CD4-positive, alpha-beta memory T cell (primary cell): ENCODE measurements around the gene PRKAG2. TPM values are rescaled to one million over a fixed set of nuclear protein-coding genes. Genes with fewer than 3 reads are reported as not detected.

Experiments used
- CTCF ChIA-PET: fragments of 350-600 bp; sonication (Branson Sonifier 250); formaldehyde crosslinking; loops from one replicate; lab custom pipeline; 2021; ENCODE audit warnings: inconsistent platforms; ENCODE audit not compliant: partially characterized antibody; lab: Charles Lee
- POLR2A ChIA-PET: fragments of 350-600 bp; sonication (Branson Sonifier 250); formaldehyde crosslinking; loops from one replicate; lab custom pipeline; 2021; ENCODE audit not compliant: partially characterized antibody; lab: Charles Lee
- DNase-seq, 5 donors: peaks; one replicate each; pipeline versions ENCODE4 v3.0.0 to v3.0.0-alpha.2; 2020 to 2022; ENCODE audit warnings: mixed read lengths in 1 of 5
- H3K27ac ChIP-seq: one replicate; pipeline ENCODE4 v1.7.0; 2013; ENCODE audit warnings: low read depth, low read length
- H3K27me3 ChIP-seq: 2 replicates; pipeline ENCODE4 v1.7.0; 2013; ENCODE audit warnings: mild to moderate bottlenecking, low read length, moderate library complexity; ENCODE audit not compliant: insufficient read depth
- H3K36me3 ChIP-seq: 2 replicates; pipeline ENCODE4 v1.7.0; 2013; ENCODE audit warnings: mild to moderate bottlenecking, low read length, moderate library complexity; ENCODE audit not compliant: insufficient read depth
- H3K4me1 ChIP-seq: 2 replicates; pipeline ENCODE4 v1.7.0; 2013; ENCODE audit warnings: mild to moderate bottlenecking, low read length, moderate library complexity; ENCODE audit not compliant: insufficient read depth
- H3K4me3 ChIP-seq, 2 donors: one replicate each; pipeline ENCODE4 v1.7.0; 2013; ENCODE audit warnings: low read length in 2 of 2, mild to moderate bottlenecking in 1 of 2
- H3K9me3 ChIP-seq, 2 donors: one replicate each; pipeline ENCODE4 v1.7.0; 2013; ENCODE audit warnings: low read length in 2 of 2, control low read depth in 1 of 2; ENCODE audit not compliant: control insufficient read depth in 1 of 2
- H3K27ac Mint-ChIP-seq, 7 donors: one replicate each; pipeline ENCODE4 v1.8.0; 2020 to 2021; ENCODE audit warnings: mixed read lengths in 7 of 7, mild to moderate bottlenecking in 6 of 7, inconsistent platforms in 3 of 7, moderate library complexity in 3 of 7
- H3K27me3 Mint-ChIP-seq, 2 donors: one replicate each; pipeline ENCODE4 v1.8.0; 2020 to 2021; ENCODE audit warnings: mixed read lengths in 2 of 2
- H3K36me3 Mint-ChIP-seq, 2 donors: one replicate each; pipeline ENCODE4 v1.8.0; 2020 to 2021; ENCODE audit warnings: mixed read lengths in 2 of 2, inconsistent platforms in 1 of 2, mild to moderate bottlenecking in 1 of 2
- H3K4me1 Mint-ChIP-seq, 4 donors: one replicate each; pipeline ENCODE4 v1.8.0; 2020 to 2021; ENCODE audit warnings: mixed read lengths in 4 of 4, mild to moderate bottlenecking in 1 of 4
- H3K4me3 Mint-ChIP-seq, 8 donors: one replicate each; pipeline ENCODE4 v1.8.0; 2020 to 2021; ENCODE audit warnings: mixed read lengths in 8 of 8, mild to moderate bottlenecking in 7 of 8, moderate library complexity in 6 of 8, inconsistent platforms in 3 of 8
- H3K9me3 Mint-ChIP-seq, 8 donors: one replicate each; pipeline ENCODE4 v1.8.0; 2020 to 2021; ENCODE audit warnings: mixed read lengths in 8 of 8, mild to moderate bottlenecking in 5 of 8, inconsistent platforms in 3 of 8, moderate library complexity in 1 of 8
- intact Hi-C: fragments of 100-400 bp; cut with micrococcal nuclease; formaldehyde crosslinking; loops from one replicate; pipeline ENCODE4 v1.15.1; 2023
- polyA plus RNA-seq, 2 donors: library from polyadenylated mRNA; unstranded; fragments of 300-500 nt; fragmentation: Illumina TruSeq; gene quantifications; one replicate each; pipeline ENCODE4 v1.2.3, GENCODE V29; 2021
- total RNA-seq, 2 experiments: library from RNA; stranded (reverse); gene quantifications; one replicate each; pipeline ENCODE4 v1.2.3, GENCODE V29; 2021

The PRKAG2 gene
- total and polyA plus RNA-seq, 4 experiments from 2014 or later = 27.4 to 61.0 (median 47.4) TPM

GRCh38 chr7:151809146-151809863 lies 67.6 kb downstream of the PRKAG2 start:
- H3K4me3 ChIP-seq = no peak overlapping the region
- H3K9me3 ChIP-seq = no peaks in the 10 kb centered on the region
- H3K27ac ChIP-seq = no peak overlapping the region
- CTCF ChIA-PET = no interaction called here
- Mint-ChIP-seq H3K4me1 (peaks cover 3 to 25% (median 8%) of the 10 kb centered on the region in 4 donors), H3K9me3 (no peaks in the 10 kb centered on the region), H3K4me3 (no peak overlapping the region), H3K36me3 (peaks cover under 1 to 8% of the 10 kb centered on the region in 2 donors), H3K27ac (no peak overlapping the region), H3K27me3 (no peaks in the 10 kb centered on the region)
- no peaks in the 10 kb centered on the region for H3K4me1 ChIP-seq
- POLR2A ChIA-PET = no interaction called here
- no peak for DNase-seq
- H3K27me3 ChIP-seq = no peaks in the 10 kb centered on the region
- intact Hi-C loops = no loop called here
- H3K36me3 ChIP-seq = no peaks in the 10 kb centered on the region

DNA sequence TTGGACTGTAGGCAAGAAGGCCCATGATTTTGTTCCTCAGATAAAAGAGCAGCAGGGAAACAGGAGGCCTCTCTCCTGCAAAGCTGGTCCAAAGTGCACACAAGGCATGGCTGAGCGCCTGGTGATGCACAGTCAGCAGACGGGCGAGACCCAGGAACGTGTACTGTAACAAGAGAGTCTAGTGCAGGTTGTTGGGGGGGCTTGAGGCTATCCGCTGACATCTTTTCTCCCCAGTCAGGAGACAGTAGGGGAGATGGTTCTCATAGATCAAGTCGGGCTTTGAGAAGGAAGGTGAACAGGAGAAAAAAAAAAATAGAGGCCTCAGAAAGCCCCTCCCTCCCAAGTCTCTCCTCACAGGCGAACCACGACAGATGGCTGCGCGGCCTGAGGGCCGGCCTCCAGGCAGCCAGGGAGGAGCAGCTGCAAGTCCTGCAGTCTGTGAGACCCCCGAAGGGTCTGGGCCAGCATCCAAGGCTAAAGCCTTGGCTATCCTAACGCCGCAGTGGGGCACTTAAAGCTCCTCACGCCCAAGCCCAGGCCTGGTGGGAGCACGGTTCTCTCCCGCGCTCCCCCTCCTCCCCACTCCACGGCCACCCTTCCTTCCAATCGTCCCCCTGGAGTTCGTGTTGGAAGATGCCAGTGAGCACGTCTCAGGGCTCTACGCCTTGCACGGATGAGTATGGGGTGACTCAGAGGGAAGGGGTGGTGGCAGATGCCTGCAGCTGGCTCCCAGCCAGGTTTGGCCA lies 68.3 kb downstream of the PRKAG2 start:
- Histone ChIP-seq H3K9me3 (no peaks in the 10 kb centered on the region), H3K27me3 (no peaks in the 10 kb centered on the region), H3K36me3 (no peaks in the 10 kb centered on the region), H3K4me3 (no peak overlapping the region), H3K27ac (no peak overlapping the region), H3K4me1 (no peaks in the 10 kb centered on the region)
- Mint-ChIP-seq H3K9me3 (no peaks in the 10 kb centered on the region), H3K27me3 (no peaks in the 10 kb centered on the region), H3K4me1 (peaks cover 1 to 18% (median 4%) of the 10 kb centered on the region in 4 donors), H3K27ac (no peak overlapping the region), H3K4me3 (no peak overlapping the region), H3K36me3 (peaks cover 3 to 8% of the 10 kb centered on the region in 2 donors)
- ChIA-PET CTCF (no interaction called here), POLR2A (no interaction called here)
- no peak for DNase-seq
- intact Hi-C loops = no loop called here

DNA sequence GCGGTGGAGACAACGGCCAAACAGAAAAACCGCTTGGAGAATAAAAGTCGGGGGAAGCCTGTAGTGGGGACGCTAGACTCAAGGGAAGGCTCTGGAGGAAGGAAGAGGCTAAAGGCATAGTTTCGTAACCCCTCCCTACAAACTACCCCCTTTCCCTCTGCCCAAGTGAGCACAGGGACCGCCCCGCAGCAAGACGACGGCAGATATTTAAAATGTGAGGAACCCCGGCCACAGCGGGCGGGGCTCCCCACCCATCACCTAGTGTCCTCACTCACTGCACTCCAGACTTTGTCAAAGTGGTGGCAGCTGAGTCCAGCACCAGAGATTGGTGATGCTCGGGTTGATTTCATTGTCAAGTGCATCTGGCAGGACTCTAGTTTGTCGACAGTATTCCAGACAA lies 69.1 kb downstream of the PRKAG2 start:
- Histone ChIP-seq H3K4me3 (no peak overlapping the region), H3K9me3 (no peaks in the 10 kb centered on the region), H3K27me3 (no peaks in the 10 kb centered on the region), H3K4me1 (no peaks in the 10 kb centered on the region), H3K27ac (no peak overlapping the region), H3K36me3 (no peaks in the 10 kb centered on the region)
- H3K27me3 Mint-ChIP-seq = no peaks in the 10 kb centered on the region
- H3K4me3 Mint-ChIP-seq = no peak overlapping the region
- intact Hi-C loops = no loop called here
- DNase-seq = no peak
- peaks cover 3 to 8% of the 10 kb centered on the region in 2 donors for H3K36me3 Mint-ChIP-seq
- no peak overlapping the region for H3K27ac Mint-ChIP-seq
- ChIA-PET POLR2A (no interaction called here), CTCF (no interaction called here)
- no peaks in the 10 kb centered on the region for H3K9me3 Mint-ChIP-seq
- peaks cover 0 to 11% (median 3%) of the 10 kb centered on the region in 4 donors for H3K4me1 Mint-ChIP-seq

DNA sequence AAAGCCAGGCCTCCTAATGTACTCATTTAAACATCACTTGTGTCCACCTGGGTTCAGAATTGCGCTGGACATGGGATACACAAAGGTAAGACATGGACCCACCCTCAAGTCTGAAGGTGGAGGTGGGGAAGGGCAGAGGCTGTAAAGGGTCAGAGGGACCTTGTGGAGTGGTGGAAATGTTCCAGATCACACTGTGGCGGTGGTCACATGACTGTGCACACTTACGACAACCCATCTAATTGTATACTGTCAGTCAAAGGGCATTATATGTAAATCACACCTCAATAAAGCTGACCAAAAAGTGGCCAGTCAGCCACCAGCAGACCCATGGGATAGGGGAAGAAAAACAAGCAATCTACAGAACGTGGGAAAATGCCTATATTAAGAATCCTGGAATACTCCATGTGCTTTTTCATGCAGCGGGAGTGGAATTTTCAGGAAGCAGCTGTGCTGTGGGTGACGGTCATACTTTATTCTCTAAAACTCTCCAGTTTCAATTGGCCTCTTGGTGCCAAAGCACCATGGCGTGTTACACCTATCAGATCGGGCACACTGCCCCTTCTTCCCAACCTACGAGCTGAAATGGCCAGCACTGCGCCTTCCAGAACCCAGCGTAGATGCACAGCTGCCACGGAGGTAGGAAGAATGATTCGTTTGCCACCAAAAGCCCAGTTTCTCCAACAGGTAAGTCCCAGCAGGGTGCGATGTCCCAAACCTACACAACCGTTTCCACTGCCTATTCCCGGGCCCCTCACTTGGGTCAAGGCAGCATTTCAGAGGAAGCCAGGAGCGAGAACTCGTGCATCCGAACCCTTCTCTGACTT lies 69.8 kb downstream of the PRKAG2 start:
- no peak for DNase-seq
- no peaks in the 10 kb centered on the region for H3K9me3 Mint-ChIP-seq
- no peak overlapping the region for H3K27ac ChIP-seq

DNA sequence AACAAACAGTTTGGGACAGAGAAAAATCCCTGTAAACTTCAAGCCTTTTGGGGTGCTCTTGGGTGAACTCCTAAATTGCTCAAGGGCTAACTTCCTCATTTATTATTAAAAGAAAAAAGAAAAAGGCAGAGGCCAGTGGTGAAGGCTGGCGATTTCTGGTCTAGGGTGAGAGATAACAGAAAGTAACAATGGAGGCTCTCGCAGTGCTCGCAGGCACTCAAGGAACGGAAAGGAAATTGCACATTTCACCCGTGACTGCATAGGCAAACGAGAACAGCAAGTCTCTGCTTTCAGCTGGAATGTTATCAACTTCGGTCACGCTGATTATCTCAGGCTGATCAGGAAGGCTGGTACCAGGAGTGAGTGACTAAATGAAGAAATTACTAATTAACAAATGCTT lies 70.7 kb downstream of the PRKAG2 start:
- intact Hi-C loops = no loop called here
- peaks cover 0 to 7% (median 2%) of the 10 kb centered on the region in 4 donors for H3K4me1 Mint-ChIP-seq
- no peaks in the 10 kb centered on the region for H3K27me3 Mint-ChIP-seq
- peaks cover 3 to 8% of the 10 kb centered on the region in 2 donors for H3K36me3 Mint-ChIP-seq
- Histone ChIP-seq H3K4me1 (no peaks in the 10 kb centered on the region), H3K36me3 (no peaks in the 10 kb centered on the region), H3K9me3 (no peaks in the 10 kb centered on the region), H3K27ac (no peak overlapping the region), H3K4me3 (no peak overlapping the region), H3K27me3 (no peaks in the 10 kb centered on the region)
- no peak overlapping the region for H3K27ac Mint-ChIP-seq
- H3K4me3 Mint-ChIP-seq = no peak overlapping the region
- CTCF ChIA-PET = no interaction called here
- POLR2A ChIA-PET = no interaction called here
- no peak for DNase-seq
- H3K9me3 Mint-ChIP-seq = no peaks in the 10 kb centered on the region

More for the DNA sequence above, 69.8 kb downstream of the PRKAG2 start:
- Histone ChIP-seq H3K27me3 (no peaks in the 10 kb centered on the region), H3K9me3 (no peaks in the 10 kb centered on the region), H3K36me3 (no peaks in the 10 kb centered on the region), H3K4me3 (no peak overlapping the region), H3K4me1 (no peaks in the 10 kb centered on the region)
- H3K4me3 Mint-ChIP-seq = no peak overlapping the region
- intact Hi-C loops = no loop called here
- ChIA-PET POLR2A (no interaction called here), CTCF (no interaction called here)
- H3K36me3 Mint-ChIP-seq = peaks cover 3 to 8% of the 10 kb centered on the region in 2 donors
- peaks cover 0 to 10% (median 3%) of the 10 kb centered on the region in 4 donors for H3K4me1 Mint-ChIP-seq
- no peak overlapping the region for H3K27ac Mint-ChIP-seq
- no peaks in the 10 kb centered on the region for H3K27me3 Mint-ChIP-seq

DNA sequence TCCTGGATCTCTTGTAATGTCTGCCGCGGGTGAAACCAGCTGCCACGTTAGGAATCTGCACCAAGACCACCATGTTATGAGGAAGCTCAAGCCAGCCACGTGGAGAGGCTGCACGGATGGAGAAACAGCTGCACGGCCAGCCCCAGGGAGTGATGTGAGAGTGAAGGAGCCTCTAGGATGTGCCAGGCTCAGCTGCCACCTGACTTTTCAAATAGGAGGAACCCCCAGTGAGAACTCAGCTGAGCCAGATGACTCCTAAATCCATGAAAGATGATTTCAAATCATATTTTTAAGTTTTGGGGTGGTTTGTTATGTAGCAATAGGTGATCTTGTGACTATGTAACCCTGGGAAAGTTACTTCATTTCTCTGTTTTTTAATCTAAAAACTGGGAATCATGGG lies 71.7 kb downstream of the PRKAG2 start:
- H3K27me3 Mint-ChIP-seq = no peaks in the 10 kb centered on the region
- POLR2A ChIA-PET = no interaction called here
- Histone ChIP-seq H3K27me3 (no peaks in the 10 kb centered on the region), H3K4me3 (no peak overlapping the region), H3K9me3 (no peaks in the 10 kb centered on the region), H3K27ac (no peak overlapping the region), H3K36me3 (no peaks in the 10 kb centered on the region), H3K4me1 (no peaks in the 10 kb centered on the region)
- no peak overlapping the region for H3K4me3 Mint-ChIP-seq
- intact Hi-C loops = no loop called here
- peaks cover 0 to 7% (median 3%) of the 10 kb centered on the region in 4 donors for H3K4me1 Mint-ChIP-seq
- CTCF ChIA-PET = no interaction called here
- no peaks in the 10 kb centered on the region for H3K9me3 Mint-ChIP-seq
- peaks cover 3 to 8% of the 10 kb centered on the region in 2 donors for H3K36me3 Mint-ChIP-seq
- H3K27ac Mint-ChIP-seq = no peak overlapping the region
- no peak for DNase-seq

GRCh38 chr7:151804756-151805155 lies 72.2 kb downstream of the PRKAG2 start:
- Mint-ChIP-seq H3K9me3 (no peaks in the 10 kb centered on the region), H3K4me1 (peaks cover 0 to 6% (median 3%) of the 10 kb centered on the region in 4 donors), H3K4me3 (no peak overlapping the region), H3K36me3 (peaks cover 3 to 5% of the 10 kb centered on the region in 2 donors), H3K27me3 (no peaks in the 10 kb centered on the region), H3K27ac (no peak overlapping the region)
- DNase-seq = no peak
- POLR2A ChIA-PET = no interaction called here
- intact Hi-C loops = no loop called here
- no peaks in the 10 kb centered on the region for H3K36me3 ChIP-seq
- no peaks in the 10 kb centered on the region for H3K4me1 ChIP-seq
- CTCF ChIA-PET = no interaction called here
- no peaks in the 10 kb centered on the region for H3K27me3 ChIP-seq
- no peak overlapping the region for H3K4me3 ChIP-seq
- H3K27ac ChIP-seq = no peak overlapping the region
- H3K9me3 ChIP-seq = no peaks in the 10 kb centered on the region
